Neural progenitor cell (in vitro differentiated cells): ENCODE results near the gene PYROXD2.

Source experiments
- EZH2phosphoT487 ChIP-seq: fragments of 200-600 bp; sonication (generic); IDR thresholded peaks from 2 replicates; pipeline ENCODE4 v1.6.1; 2017; ENCODE audit warnings: antibody characterized with exemption
- TF ChIP-seq, protein P1 (sequence below): fragments of 200-600 bp; sonication (generic); IDR thresholded peaks from 2 replicates; pipeline ENCODE4 v1.5.1; 2017; ENCODE audit warnings: antibody characterized with exemption, mild to moderate bottlenecking

DNA sequence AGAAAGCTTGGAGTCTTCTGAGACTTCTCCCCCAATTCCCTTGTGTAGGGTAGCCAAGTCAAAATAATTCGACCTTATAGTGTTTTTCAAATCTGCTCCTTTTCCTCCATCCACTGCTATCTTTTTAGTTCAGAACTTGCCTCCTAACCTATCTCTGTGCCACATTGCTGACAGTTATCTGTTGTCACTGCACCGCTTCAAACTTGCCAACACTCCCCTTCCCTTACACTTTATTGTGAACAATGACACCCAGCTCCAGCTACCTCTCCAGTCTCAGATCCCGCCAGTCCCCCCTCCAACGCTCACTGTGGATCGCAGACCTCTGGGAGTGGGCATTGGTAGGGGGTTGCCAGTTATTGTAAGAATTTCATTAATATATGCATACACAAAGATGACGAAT is 48.0 kb upstream of the PYROXD2 start:
- TF ChIP-seq, protein P1, sequence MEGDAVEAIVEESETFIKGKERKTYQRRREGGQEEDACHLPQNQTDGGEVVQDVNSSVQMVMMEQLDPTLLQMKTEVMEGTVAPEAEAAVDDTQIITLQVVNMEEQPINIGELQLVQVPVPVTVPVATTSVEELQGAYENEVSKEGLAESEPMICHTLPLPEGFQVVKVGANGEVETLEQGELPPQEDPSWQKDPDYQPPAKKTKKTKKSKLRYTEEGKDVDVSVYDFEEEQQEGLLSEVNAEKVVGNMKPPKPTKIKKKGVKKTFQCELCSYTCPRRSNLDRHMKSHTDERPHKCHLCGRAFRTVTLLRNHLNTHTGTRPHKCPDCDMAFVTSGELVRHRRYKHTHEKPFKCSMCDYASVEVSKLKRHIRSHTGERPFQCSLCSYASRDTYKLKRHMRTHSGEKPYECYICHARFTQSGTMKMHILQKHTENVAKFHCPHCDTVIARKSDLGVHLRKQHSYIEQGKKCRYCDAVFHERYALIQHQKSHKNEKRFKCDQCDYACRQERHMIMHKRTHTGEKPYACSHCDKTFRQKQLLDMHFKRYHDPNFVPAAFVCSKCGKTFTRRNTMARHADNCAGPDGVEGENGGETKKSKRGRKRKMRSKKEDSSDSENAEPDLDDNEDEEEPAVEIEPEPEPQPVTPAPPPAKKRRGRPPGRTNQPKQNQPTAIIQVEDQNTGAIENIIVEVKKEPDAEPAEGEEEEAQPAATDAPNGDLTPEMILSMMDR: no peak
- no peak for TF ChIP-seq EZH2phosphoT487
